Endothelial cell of umbilical vein (primary cell): Measurements from ENCODE around the gene ICE1.

Experiments
- EZH2 ChIP-seq: IDR thresholded peaks from 2 replicates; pipeline ENCODE4 v1.6.1; 2012; ENCODE audit warnings: borderline replicate concordance, low read depth, mild to moderate bottlenecking, moderate library complexity, low read length, inconsistent platforms; ENCODE audit not compliant: severe bottlenecking
- FOS ChIP-seq: IDR thresholded peaks from 2 replicates; pipeline ENCODE4 v1.6.1; 2011; ENCODE audit warnings: mild to moderate bottlenecking, low read length, moderate library complexity, borderline replicate concordance; ENCODE audit not compliant: insufficient read depth
- JUN ChIP-seq: IDR thresholded peaks from 2 replicates; pipeline ENCODE4 v1.6.1; 2011; ENCODE audit warnings: borderline replicate concordance, low read depth; ENCODE audit not compliant: insufficient read length, insufficient read depth
- POLR2A ChIP-seq: IDR thresholded peaks from 2 replicates; pipeline ENCODE4 v1.6.1; 2012; ENCODE audit warnings: low read depth, mild to moderate bottlenecking, control low read depth, low read length
- POLR2AphosphoS5 ChIP-seq: IDR thresholded peaks from 2 replicates; pipeline ENCODE4 v1.6.1; 2012; ENCODE audit warnings: low read depth, mild to moderate bottlenecking, control low read depth, low read length, moderate library complexity; ENCODE audit not compliant: insufficient read depth
- TF ChIP-seq, protein P1 (sequence below), 2 donors: IDR thresholded peaks; 1 replicate in 1 of 2; 2 replicates in 1 of 2; pipeline ENCODE4 v1.5.1; 2011; ENCODE audit warnings: low read length in 2 of 2, mild to moderate bottlenecking in 2 of 2, moderate library complexity in 2 of 2, control low read depth in 1 of 2, inconsistent platforms in 1 of 2, low read depth in 1 of 2; ENCODE audit not compliant: insufficient read depth in 1 of 2; ENCODE audit errors: extremely low read depth in 1 of 2

DNA sequence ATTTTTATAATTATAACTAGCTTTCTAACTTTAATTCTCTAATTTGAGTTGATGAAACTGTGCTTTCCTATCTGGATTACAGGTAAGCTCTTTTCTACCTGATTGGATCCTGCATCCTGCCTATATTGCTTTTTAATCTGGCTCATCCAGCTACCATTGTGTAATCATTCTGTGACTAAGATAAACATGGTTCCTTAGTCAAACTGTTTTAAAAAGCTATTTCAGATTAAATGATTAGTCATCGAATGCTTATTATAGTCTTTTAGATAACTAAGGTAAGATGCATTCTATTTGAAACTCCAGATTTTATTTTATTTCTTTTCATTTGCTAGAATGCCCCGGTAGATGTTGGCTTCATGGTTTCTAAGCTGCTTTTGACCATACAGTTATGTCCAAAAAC, 50.7 kb downstream of the ICE1 start:
- TF ChIP-seq POLR2AphosphoS5 (no peak), POLR2A (no peak), FOS (no peak), JUN (no peak), EZH2 (no peak)
- TF ChIP-seq, protein P1, sequence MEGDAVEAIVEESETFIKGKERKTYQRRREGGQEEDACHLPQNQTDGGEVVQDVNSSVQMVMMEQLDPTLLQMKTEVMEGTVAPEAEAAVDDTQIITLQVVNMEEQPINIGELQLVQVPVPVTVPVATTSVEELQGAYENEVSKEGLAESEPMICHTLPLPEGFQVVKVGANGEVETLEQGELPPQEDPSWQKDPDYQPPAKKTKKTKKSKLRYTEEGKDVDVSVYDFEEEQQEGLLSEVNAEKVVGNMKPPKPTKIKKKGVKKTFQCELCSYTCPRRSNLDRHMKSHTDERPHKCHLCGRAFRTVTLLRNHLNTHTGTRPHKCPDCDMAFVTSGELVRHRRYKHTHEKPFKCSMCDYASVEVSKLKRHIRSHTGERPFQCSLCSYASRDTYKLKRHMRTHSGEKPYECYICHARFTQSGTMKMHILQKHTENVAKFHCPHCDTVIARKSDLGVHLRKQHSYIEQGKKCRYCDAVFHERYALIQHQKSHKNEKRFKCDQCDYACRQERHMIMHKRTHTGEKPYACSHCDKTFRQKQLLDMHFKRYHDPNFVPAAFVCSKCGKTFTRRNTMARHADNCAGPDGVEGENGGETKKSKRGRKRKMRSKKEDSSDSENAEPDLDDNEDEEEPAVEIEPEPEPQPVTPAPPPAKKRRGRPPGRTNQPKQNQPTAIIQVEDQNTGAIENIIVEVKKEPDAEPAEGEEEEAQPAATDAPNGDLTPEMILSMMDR (IDR thresholded peaks at IDR 0.05; ENCODE audit: extremely low read depth in 1 of 2, insufficient read depth in 1 of 2, low read depth in 1 of 2, low read length in 2 of 2), result no peak
